GM21423 (cell line): ENCODE results near the gene TTC16.

Source experiments
- ATAC-seq: cut with Tn5 transposase; IDR thresholded peaks from one replicate; pipeline ENCODE4 v1.9.1; 2021; ENCODE audit warnings: mild to moderate bottlenecking, moderate library complexity; ENCODE audit not compliant: unreplicated experiment

TTC16 gene

DNA sequence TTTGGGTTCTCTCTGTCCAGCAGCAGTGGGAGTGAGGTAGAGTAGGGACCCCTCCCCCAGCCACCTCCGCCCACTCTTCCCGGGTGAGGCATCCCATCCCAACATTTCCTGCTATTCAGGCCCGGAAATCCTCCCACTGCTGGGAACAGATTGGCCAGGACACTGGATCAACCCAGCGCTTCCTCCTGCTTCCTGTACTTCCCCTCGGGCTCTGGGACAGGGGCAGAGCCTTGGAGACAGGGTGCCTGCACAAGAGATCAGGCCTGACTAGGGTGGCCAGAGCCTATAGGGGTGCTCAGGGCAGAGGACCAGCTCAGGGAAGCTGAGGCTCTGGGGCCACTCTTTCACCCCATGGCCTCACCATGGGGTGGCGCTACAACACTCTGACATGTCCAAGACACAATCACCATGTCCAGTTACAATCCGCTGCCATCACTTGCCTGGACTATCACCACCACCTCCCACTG is 48.1 kb downstream of the TTC16 start:
- ATAC-seq: no peak

DNA sequence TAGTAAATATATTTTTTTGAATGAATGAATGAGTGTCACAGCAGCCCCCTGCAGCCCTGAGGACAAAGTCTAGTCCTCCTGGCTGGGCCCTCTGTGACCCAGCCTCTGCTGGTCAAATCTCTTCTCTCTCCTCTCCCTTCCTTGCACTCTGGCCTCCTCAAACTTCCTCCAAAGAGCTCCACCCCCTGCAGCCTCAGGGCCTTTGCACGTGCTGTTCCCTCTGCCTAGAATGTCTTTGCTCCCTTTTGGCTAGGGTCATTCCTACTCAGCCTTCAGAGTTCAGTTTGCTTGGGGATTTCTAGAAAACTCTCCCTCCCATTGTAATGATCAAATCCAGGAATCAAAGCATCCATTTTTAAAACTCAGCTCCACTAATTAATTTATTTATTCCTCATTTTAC is 49.5 kb downstream of the TTC16 start:
- ATAC-seq: no peak

DNA sequence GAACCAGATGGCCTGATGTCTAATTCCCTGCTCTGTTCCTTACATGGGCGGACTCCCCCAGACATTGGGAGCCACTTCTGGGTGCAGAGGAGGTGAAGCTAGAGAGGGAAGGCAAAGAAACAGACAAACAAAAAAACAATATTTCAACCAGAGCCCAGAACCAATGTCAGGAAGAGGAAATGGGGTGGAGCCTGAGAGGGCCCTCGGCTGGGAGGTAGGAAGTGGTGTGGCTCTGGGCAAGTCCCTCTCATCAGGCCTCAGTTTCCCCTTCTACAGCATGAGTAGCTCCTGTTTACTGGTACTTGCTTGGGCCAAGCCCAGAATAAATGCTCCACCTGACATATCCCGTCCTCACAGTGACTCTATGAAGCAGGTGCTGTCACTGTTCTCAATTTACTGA is 51.5 kb downstream of the TTC16 start:
- ATAC-seq: no peak

DNA sequence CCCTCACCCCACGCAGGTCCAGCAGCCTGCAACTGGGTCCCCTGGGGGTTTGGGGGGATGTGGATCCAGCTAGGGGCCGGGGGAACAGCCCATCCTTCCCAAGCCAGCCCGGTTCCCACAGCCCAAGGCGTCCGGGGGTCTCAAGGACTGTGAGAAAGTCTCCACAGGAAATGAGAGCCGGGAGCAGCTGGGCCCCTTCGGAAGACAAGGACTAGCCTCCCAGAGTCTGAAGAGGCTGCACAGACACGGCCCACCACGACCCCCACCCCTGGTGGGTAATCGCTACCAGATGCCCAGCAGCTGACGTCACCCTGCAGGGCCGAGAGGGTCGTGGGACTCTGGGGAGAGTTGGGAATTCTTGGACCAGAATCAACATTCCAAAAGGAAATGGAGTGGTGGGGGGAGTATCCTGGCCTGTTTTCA is 52.0 kb downstream of the TTC16 start:
- ATAC-seq: no peak

DNA sequence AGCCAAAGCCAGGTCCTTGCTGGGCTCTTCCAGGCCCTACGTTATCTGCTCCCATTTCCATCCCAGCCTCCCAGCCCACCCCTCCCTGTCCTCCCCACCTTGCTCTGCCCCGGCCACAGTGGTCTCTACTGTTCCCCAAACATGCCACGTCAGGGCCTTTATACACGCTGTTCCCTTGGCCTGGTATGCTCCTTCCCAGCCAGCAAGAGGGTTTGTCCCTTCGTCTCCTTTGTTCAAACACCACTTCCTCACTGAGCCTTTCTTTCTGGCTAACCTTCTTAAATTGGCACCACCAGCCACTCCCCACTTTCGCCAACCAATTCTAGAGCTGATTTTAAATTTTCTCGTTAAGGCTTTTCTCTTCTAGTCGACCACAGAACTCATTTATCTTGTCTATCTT is 52.8 kb downstream of the TTC16 start:
- no peak for ATAC-seq

DNA sequence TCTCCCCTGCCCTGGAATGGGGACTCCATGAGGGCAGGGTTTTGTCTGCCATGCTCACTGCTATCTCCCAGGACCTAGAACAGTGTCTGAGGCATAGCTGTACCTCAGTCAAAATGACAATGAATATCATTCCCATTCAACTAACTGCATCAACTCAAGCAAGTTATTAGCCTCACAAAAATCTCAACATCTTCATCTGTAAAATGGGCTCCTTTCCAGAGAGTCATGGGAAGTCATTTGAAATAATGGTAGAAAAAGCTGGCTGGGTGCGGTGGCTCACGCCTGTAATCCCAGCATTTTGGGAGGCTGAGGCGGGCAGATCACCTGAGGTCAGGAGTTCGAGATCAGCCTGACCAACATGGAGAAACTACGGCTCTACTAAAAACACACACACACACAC is 53.2 kb downstream of the TTC16 start:
- ATAC-seq: no peak

DNA sequence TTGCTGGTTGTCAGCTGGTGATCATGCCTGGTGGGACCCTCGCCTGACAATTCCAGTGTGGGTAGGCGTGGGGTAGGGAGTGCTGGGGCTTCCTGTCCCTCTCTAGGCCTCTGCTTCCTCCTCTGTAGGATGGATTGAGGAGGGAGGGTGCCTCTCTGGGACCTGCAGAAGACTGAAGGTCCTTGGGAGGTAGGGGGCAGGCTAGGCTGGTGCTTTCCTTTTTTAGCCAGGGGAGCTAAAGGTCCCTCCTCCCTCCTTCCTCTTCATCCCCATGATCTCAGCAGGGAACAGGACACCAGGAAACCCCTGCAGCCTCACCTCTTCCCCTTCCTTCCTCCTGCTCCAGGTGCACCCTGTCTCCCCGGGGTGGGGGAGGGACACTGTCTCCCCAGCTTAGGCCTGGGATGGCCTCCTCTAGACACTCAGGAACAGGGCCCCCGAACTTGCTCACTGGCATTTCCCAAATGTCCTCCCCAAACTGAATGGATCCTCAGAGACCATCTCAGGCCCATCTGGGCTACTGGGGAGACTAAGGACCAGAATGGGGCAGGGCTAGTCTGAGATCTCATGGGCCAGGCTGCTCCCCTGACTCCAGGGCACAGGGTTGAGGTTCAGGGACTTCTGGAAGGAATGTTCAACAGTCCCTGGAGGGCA is 54.2 kb downstream of the TTC16 start:
- no peak for ATAC-seq

DNA sequence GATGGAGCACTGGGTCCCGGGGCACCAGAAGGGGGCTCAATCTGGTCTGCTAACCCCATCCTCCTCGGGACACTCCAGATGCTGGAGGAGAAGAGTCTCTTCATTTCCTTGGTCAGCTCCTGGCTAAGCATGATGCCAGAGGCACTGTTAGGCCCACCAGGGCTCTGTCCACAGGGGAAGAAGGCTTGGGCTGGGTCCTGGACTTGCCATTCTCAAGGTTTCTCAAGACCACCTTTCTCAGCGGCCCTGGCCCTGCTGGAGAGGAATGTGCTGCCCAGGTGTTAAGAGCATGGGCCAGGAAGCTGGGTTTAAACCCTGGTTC is 54.7 kb downstream of the TTC16 start:
- no peak for ATAC-seq

DNA sequence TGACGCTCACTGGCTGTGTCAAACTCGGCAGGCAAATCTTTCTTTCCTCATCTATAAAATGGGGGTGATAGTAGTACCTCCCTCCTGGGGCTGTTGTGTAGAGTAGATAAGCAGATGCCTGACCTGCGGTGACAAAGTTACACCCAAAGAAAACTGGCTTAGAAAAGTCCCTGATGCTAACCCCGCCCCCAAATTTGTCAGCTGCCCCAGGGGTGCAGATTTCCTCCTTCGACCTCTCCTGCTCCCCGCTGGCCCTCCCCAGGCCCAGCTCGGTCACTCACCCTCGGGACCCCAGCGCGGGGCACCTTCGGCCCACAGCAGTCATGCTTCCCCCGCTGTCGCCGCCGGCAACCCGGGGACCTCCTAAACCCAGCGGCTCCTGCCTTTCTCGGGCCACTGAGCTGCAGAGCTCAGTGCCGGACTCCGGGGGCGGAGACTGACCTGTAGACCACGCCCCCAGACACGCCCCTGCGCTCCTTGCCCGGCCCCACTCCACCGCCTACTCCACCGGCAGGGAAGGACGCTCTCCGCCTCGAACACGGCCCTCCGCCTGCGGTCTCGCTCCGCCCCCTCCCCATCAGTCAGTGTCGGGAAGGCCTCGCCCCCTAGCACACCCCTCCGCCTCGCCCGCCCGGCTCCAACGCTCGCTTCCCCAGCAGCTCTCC is 55.2 kb downstream of the TTC16 start:
- ATAC-seq: peak; percentile 80

DNA sequence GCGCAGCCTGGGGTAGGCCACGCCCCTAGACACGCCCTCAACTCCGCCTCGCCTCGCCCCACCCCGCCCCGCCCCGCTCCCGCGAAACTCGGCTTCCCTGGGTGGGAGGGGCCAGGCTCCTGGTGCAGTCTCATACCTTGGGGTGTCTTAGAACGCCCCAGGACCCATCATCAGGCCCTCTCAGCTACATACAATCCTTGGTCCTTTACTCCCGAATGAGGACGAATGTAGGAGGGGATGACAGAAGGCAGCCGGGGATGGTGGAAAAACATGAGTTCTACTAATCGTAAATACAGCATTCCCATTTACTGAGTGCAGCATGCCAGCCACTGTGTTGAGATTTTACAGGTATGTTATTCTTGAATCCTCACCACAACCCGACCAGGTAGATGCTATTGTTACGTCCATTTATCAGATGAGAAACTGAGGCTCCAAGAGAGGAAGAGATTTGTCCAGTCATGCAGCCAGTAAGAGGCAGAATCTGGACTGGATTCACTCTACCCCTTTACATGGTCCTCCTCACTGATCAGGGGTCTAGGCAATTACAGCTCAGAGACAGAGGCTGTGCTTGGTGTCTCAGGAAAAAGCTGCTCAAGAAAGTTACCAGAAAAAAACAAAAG is 55.8 kb downstream of the TTC16 start:
- no peak for ATAC-seq

DNA sequence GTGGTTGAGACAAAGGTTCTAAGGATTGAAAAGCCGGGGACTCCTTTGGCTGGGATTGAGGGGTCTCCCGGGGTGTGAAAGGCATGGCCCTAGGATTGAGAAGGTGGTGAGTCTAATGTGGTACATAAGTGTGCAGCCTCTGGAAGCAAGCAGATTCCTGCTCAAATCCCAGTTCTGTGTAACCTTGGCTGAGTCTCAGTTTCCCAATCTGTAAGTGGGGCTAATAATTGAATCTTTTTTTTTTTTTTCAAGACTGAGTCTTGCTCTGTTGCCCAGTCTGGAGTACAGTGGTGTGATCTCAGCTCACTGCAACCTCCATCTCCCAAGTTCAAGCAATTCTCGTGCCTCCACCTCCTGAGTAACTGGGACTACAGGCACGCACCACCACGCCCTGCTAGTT is 56.7 kb downstream of the TTC16 start:
- ATAC-seq: no peak

DNA sequence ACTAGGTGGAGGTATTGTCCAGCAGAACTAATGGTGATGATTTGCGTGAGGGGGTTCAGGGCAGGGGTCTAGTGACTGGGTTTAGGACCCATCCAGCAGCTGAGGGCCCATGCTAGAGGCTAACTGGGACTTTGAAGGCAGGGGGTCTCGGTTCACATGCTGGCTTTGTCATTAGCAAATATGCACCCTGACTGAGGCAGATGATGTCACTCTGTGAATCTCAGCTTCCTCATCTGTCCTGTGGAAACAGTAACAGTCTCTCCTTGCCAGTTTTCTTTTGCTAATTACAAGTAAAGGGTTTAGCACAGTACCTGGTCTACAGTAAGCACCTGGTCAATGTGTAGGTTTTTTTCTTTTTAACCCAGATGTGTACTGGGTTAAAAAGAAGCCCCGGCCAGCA is 57.4 kb downstream of the TTC16 start:
- no peak for ATAC-seq

DNA sequence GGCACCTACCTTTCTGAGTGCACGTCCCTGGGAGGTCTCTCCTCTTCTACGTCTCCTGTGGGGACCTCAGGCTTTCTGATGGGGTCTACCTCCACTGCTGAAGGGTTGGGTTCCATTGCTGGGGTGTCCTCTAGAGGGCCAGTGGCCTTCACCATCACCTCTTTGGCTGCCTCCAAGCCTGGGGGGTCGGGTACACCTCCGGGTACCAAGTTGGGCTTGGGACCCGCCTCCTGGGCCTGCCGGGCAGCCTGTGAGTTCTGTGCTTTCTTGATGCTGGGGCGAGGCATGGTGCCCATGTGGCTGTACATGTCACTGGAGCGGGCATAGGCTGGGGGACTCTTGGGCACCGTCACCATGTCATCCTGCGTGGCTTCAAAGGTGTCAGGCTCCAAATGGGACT is 58.1 kb downstream of the TTC16 start:
- ATAC-seq: no peak

DNA sequence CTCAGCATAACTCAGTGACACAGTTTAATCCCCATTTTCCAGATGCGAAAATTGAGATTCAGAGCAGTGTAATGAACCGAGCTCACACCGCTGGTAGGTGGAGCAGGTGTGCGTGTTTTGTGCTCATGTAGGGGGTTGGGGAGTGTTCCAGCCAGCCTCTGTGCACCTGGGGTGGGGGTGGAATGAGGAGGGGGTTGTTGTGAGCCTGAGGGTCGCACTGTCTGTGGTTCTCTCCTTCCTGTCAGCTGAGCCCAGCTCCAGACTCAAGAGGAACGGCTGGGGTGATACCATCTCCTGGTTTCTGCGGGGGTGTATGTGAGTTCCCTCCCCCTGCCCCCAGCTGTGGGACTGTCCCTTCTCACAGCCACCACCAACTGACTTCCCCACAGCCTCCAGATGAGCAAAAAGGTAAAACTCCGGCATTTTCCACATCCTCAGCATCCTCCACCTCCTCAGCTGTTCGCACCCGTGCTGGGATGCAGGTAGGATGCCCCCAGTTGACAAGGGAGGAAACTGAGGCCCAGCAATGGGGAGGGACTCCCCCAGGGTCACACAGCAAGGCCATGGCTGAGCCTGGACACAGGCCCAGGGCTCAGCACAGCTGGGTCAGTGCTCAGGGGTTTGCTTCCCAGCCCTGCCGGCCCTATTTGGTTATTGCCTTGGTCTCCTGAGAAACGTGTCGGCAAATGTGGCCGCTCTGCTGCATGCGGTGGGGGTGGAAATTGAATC is 60.5 kb downstream of the TTC16 start:
- ATAC-seq: peak; percentile 24

DNA sequence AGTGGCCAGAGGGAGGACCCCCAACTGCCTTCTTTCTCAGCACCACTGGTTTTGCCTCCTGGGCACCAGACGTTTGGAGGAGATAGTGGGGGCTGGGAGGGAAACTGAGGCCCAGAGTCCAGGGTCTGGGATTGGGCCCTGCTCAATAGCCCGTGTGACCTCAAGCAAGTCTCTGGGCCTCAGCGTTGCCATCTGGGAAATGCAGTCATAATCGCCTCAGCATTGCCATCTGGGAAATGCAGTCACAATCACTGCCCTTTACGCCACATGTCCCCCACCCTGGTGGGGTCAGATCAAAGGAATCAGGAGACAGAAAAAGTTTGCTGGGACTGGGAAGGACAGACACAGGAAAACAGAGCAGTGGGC is 61.0 kb downstream of the TTC16 start:
- ATAC-seq: no peak

DNA sequence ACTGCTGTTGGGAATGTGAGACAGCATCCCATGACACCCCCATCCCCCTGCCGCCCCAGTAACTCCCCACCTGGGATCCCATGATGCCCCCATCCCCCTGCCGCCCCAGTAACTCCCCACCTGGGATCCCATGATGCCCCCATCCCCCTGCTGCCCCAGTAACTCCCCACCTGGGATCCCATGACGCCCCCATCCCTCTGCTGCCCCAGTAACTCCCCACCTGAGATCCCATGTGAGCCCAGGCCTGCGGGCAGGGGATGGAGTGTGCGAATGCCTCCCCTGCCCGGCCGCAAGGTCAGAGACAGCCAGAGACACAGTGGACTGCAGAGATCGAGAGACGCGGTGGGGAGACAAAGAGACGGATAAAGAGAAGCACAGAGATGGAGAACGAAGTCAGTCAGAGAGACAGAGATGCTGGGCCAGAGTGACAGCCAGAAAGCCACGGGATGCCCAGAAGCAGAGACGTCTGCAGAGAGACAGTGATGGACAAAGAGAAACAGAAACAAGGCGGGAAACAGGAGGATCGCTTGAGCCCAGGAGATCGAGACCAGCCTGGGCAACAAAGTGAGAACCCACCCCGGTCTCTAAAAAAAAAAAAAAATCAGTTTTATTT is 61.6 kb downstream of the TTC16 start:
- ATAC-seq: no peak

DNA sequence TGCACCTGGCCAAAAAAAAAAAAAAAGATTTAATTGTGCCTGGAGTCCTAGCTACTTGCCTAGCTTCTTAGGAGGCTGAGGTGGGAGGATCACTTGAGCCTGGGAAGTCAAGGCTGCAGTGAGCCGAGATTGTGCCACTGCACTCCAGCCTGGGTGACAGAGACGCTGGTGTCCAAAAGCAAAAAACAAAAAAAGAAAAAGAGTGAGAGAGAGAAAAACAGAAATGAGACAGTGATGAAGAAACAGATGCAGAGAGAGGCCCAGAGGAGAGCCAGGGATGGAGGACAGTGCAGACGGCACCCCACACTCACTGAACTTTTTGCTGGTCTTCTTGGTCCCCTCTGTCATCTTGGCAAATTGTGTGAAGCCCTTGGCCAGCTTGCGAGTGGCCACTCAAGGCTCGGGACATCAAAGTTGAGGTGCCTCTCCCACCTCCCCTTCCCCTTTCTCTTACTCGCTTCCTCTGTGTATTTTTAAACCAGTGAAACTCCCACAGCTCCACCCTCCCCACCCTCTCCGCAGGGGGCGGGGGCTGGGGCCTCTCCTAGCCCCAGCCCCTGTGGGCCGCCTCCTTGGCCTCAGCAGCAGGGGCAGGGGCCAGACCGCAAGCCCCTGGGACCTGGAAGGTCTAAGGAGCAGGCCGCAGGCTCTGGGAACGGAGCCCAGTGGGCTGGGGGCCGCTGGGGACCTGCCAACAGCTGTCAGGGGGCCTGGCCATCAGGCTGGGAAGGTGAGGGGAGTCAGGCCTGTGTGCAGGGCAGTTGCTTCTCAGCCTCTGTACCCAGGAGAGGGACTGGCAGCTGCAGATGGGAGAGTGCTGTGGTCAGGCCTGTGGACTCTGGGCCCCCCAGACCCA is 62.6 kb downstream of the TTC16 start, which contains the start of gene SH2D3C:
Gene SH2D3C (minus strand): TSS at position 387 of the 856 bp plus-strand sequence. CDS start 39 bp downstream, at position 348.
- ATAC-seq: peak; percentile 33

DNA sequence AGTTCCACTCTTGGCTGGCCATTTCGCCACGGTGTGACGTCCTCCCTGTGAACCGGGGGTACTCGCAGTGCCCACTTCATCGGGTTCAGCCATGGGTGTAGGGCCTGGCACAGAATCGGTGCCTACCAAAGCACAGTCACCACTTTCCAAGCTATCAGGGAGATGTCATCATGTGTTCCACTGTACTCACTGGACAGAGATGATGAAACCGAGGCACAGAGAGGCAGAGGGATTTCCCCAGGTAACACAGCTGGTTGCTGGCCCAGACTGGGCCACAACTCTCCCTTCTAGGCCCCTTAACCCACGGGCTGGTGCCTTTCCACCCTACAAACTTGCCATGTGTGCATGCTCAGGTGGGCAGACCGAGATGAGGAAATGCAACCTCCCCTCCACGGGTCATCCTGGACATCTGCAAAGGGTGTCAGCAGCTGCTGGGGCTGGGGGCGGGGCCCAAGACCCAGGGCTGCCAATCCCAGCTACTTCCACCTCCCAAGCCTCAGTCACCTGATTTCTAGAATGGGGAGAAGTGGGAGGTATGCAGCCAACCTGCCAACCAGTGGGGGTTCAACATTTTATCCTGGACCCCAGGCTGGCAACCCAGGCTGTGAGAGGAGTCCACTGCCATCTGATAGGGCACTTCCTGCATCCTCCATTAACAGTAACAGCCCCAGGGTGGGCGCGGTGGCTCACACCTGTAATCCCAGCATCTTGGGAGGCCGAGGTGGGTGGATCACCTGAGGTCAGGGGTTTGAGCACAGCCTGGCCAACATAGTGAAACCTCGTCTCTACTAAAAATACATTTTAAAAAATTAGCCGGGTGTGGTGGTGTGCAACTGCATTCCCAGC is 63.5 kb downstream of the TTC16 start:
- peak; percentile 40 for ATAC-seq

DNA sequence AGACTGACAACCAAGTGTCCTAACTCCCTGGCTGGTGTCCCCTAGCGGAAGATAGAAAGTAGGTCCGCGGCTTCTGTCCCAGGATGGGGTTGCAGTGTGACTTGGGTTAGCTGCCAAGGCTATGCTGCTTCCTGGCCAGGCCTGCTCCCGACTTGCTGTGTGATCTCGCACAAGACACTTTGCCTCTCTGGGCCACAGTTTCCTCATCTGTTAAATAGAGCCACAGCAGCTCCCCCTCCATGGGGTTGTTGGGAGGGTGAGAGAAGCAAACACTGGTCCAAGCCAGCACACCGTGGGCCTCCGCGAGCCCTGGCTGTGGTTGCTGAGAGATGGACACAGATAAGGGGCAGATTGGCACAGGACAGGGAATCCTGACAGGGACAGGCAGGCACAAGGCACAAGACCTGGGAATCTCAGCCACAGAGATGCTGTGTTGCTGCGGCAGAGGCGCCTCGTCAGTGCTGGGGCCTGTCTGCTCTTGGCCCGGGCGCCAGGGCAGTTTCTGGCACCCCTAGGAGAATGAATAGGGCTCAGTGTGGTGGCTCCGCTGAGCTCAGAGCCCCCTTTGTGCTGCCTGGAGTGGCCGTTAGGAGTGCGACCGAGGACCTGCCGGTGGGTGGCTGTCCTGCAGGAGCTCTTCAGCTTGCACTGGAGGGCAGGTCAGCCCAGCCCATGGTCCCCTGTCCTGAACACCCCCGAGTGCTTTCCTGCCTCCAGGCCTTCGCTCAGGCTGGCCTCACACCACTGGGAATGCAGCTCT is 64.4 kb downstream of the TTC16 start:
- ATAC-seq: no peak
